Karpas-422 (cell line): ENCODE measurements around the gene FBXO21. TPM values are rescaled to one million over a fixed set of nuclear protein-coding genes. Genes with fewer than 3 reads are reported as not detected.
"Not testable (repeated sequence)": the region's sequence is repeated elsewhere in the genome, so short reads cannot be mapped to it uniquely, and the experiment has no call there.

Source experiments
- DNase-seq: peaks from one replicate; pipeline ENCODE4 v3.0.0-alpha.2; 2015
- H2AFZ ChIP-seq: fragments of 200-600 bp; sonication (generic); 2 replicates; pipeline ENCODE4 v1.6.1; 2014; ENCODE audit warnings: antibody characterized with exemption, low read length, mixed read lengths
- H3K27ac ChIP-seq: fragments of 200-600 bp; sonication (generic); 2 replicates; pipeline ENCODE4 v1.5.1; 2014; ENCODE audit warnings: mild to moderate bottlenecking, low read length, moderate library complexity
- H3K27me3 ChIP-seq: fragments of 200-600 bp; sonication (generic); 2 replicates; pipeline ENCODE4 v1.6.1; 2014; ENCODE audit warnings: low read length, mixed read lengths
- H3K36me3 ChIP-seq: fragments of 200-600 bp; sonication (generic); 2 replicates; pipeline ENCODE4 v1.6.1; 2014; ENCODE audit warnings: low read length, mixed read lengths; ENCODE audit not compliant: insufficient read depth
- H3K4me1 ChIP-seq: fragments of 200-600 bp; sonication (generic); 2 replicates; pipeline ENCODE4 v1.6.1; 2014; ENCODE audit warnings: mild to moderate bottlenecking, low read length, mixed read lengths
- H3K4me2 ChIP-seq: fragments of 200-600 bp; sonication (generic); 2 replicates; pipeline ENCODE4 v1.6.1; 2014; ENCODE audit warnings: low read length, low read depth, mild to moderate bottlenecking; ENCODE audit not compliant: poor library complexity, severe bottlenecking
- H3K4me3 ChIP-seq: fragments of 200-600 bp; sonication (generic); 2 replicates; pipeline ENCODE4 v1.5.1; 2014; ENCODE audit warnings: mild to moderate bottlenecking, antibody characterized with exemption, low read length, mixed read lengths
- H3K79me2 ChIP-seq: fragments of 200-600 bp; sonication (generic); 2 replicates; pipeline ENCODE4 v1.6.1; 2014; ENCODE audit warnings: mild to moderate bottlenecking, low read length, mixed read lengths
- H3K9ac ChIP-seq: fragments of 200-600 bp; sonication (generic); 2 replicates; pipeline ENCODE4 v1.6.0; 2014; ENCODE audit warnings: low read length
- H3K9me2 ChIP-seq: fragments of 200-600 bp; sonication (generic), shearing (Covaris generic); replicated peaks from 2 replicates; pipeline ENCODE4 v1.6.0; 2014; ENCODE audit warnings: mild to moderate bottlenecking, low read length, moderate library complexity; ENCODE audit not compliant: insufficient read depth
- H3K9me3 ChIP-seq: fragments of 300-700, 200-600 bp; sonication (generic); 2 replicates; pipeline ENCODE4 v1.6.1; 2014; ENCODE audit warnings: low read length, mixed read lengths
- H4K20me1 ChIP-seq: fragments of 200-600 bp; sonication (generic); 2 replicates; pipeline ENCODE4 v1.6.1; 2014; ENCODE audit warnings: mild to moderate bottlenecking, antibody characterized with exemption, low read length, low read depth; ENCODE audit not compliant: insufficient read depth
- total RNA-seq: library from RNA; depleted of rRNA; stranded (reverse); fragments of >200 nt; shearing (Covaris generic); gene quantifications from 2 replicates; pipeline ENCODE4 v1.2.3, GENCODE V29; 2014; ENCODE audit warnings: low replicate concordance

The FBXO21 gene
- total RNA-seq, 1 experiment from 2014 or later = 32.7 TPM

DNA sequence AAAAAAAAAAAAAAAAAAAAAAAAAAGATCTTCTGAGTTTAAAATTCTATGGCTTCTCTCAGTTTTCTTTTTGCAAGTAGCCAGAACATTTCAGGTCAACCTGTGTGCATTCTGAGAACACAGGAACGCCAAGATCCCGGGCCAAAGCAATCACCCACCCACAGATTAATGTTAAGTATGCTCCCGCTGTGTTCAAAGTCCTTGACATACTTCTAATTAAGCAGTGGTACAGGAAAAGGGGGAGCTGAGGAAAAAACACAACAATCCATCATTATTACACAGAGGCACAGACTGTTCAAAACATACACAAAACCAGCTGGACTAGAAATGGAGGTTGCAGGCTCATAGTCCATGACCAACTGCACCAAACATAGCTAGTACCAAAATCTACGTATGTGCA lies 2.8 kb downstream of the FBXO21 start:
- no peak overlapping the region for H3K9ac ChIP-seq
- H3K79me2 ChIP-seq = peaks cover 53% of the 10 kb centered on the region
- H3K27me3 ChIP-seq = no peaks in the 10 kb centered on the region
- peaks cover 8% of the 10 kb centered on the region; the same call in 1 of the 2 replicates for H4K20me1 ChIP-seq
- no peak overlapping the region for H3K4me2 ChIP-seq
- peaks cover 55% of the 10 kb centered on the region for H3K36me3 ChIP-seq
- no peak overlapping the region for H3K4me3 ChIP-seq
- no peaks in the 10 kb centered on the region for H3K9me3 ChIP-seq
- no peak for DNase-seq
- H3K27ac ChIP-seq = no peak overlapping the region
- H2AFZ ChIP-seq = no peak overlapping the region
- no peaks in the 10 kb centered on the region for H3K9me2 ChIP-seq
- peaks cover 13% of the 10 kb centered on the region for H3K4me1 ChIP-seq

DNA sequence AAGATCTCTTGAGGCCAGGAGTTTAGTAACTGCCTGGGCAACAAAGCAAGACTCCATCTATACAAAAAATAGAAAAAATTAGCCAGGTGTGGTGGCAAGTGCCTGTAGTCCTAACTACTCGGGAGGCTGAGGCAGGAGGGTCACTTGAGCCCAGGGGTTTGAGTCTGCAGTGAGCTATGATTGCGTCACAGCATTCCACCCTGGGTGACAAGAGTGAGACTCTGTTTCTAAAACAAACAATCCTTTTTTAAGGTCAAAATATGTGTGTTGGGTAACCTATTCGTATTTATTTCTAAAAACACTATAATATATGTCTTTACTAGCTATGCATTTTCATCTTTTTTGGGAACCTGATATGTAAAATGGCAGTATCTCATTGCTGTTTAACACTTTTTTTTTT lies 7.4 kb downstream of the FBXO21 start:
- no peaks in the 10 kb centered on the region for H3K27me3 ChIP-seq
- DNase-seq = no peak
- H3K36me3 ChIP-seq = peaks cover 85% of the 10 kb centered on the region
- no peak overlapping the region for H3K4me2 ChIP-seq
- H3K79me2 ChIP-seq = peaks cover 37% of the 10 kb centered on the region
- no peaks in the 10 kb centered on the region for H3K9me2 ChIP-seq
- H3K4me1 ChIP-seq = no peaks in the 10 kb centered on the region; the same call in 1 of the 2 replicates
- no peak overlapping the region for H3K9ac ChIP-seq
- H4K20me1 ChIP-seq = no peaks in the 10 kb centered on the region
- H3K9me3 ChIP-seq = no peaks in the 10 kb centered on the region
- no peak overlapping the region for H3K4me3 ChIP-seq
- no peak overlapping the region for H2AFZ ChIP-seq
- no peak overlapping the region for H3K27ac ChIP-seq

DNA sequence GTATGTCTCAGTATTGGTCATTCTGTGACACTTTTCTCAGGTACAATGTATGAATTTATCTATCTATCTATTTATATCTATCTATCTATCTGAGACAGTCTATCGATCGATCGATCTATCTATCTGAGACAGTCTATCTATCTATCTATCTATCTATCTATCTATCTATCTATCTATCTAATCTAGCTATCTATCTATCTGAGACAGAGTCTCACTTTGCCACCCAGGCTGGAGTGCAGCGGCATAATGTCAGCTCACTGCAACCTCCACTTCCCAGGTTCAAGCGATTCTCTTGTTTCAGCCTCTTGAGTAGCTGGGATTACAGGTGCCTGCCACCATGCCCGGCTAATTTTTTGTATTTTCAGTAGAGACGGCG lies 8.8 kb downstream of the FBXO21 start:
- not testable (repeated sequence) for H3K9me3 ChIP-seq, H2AFZ ChIP-seq, H3K4me3 ChIP-seq, H3K9me2 ChIP-seq, H3K9ac ChIP-seq, H3K4me2 ChIP-seq, H4K20me1 ChIP-seq, H3K27me3 ChIP-seq, H3K4me1 ChIP-seq, H3K27ac ChIP-seq, DNase-seq
- H3K79me2 ChIP-seq = peaks cover 30% of the 10 kb centered on the region
- peaks cover 88% of the 10 kb centered on the region for H3K36me3 ChIP-seq

DNA sequence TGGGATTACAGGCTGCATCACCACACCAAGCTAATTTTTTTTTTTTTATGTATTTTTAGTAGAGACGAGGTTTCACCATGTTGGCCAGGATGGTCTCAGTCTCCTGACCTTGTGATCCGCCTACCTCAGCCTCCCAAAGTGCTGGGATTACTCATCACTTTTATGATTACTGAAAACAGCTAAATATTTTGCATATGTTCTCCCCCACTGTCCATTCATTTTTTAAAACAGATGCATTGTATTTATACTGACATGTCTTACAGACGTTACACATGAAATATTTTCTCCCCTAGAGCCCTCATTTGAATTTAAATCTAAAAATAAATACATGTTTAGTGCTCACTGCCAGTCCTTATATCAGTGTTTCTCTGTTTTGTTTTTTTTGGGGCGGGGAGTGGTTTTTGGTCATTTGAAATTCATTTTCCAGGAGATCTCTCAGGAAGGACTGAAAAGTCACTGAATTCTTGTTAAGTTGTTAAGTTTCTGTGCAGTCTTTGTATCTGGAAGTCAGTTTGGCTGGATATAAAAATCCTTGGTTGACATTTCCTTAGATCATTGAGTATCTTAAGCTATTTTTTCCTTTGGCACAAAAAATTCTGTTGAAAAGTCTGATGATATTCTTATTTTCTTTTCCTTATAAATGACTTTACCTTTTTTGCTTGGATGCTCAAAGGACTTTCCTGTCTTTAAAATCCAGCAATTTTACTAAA lies 9.4 kb downstream of the FBXO21 start:
- no peak for DNase-seq
- Histone ChIP-seq H3K9me2 (no peaks in the 10 kb centered on the region), H2AFZ (no peak overlapping the region), H3K4me3 (no peak overlapping the region), H3K27me3 (no peaks in the 10 kb centered on the region), H3K4me2 (no peak overlapping the region), H4K20me1 (no peaks in the 10 kb centered on the region), H3K27ac (no peak overlapping the region), H3K9me3 (no peaks in the 10 kb centered on the region), H3K9ac (no peak overlapping the region), H3K4me1 (no peaks in the 10 kb centered on the region; the same call in 1 of the 2 replicates), H3K79me2 (peaks cover 25% of the 10 kb centered on the region), H3K36me3 (peaks cover 88% of the 10 kb centered on the region)

DNA sequence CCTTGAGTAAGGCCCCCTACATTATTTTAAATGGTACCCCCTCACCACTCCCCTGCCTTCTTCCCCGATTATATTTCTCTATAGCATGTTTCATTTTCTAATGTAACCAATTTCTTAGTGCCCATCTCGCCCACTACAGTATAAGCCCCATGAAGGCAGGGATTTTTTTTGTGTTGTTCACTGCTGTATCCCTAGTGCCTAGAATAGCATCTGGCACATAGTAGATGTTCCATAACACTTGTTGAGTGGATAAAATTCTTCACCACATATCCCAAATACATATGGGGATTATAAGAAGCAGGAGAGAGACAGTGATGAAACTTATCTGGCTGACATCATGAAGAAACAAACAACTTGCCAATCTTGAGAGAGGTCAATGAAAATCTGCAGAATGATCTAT lies 11.5 kb downstream of the FBXO21 start:
- DNase-seq = no peak
- peaks cover 90% of the 10 kb centered on the region for H3K36me3 ChIP-seq
- no peaks in the 10 kb centered on the region; the same call in 1 of the 2 replicates for H3K4me1 ChIP-seq

DNA sequence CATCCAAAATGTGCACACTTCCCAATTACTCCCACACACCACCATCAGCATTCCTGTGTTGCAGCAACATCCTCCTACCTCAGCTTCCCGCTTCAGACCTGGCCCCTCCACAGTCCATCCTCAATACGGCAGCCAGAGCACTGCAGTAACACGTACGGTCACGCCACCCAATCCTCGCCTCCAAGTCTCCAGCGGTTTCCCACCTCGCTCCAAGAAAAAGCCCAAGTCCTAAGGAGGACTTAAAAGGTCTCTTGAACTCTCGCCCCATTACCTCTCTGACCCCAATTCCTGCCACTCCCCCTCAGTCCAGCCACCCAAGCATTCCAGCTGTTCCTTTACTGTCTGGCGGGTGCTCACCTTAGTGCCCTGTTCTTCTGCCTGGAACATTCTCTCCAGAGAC lies 12.0 kb downstream of the FBXO21 start:
- H3K27ac ChIP-seq = no peak overlapping the region
- H2AFZ ChIP-seq = no peak overlapping the region
- H4K20me1 ChIP-seq = no peaks in the 10 kb centered on the region
- H3K9me2 ChIP-seq = no peaks in the 10 kb centered on the region
- no peak for DNase-seq
- no peaks in the 10 kb centered on the region for H3K9me3 ChIP-seq
- H3K9ac ChIP-seq = no peak overlapping the region
- H3K4me1 ChIP-seq = no peaks in the 10 kb centered on the region; the same call in 1 of the 2 replicates
- H3K36me3 ChIP-seq = peaks cover 90% of the 10 kb centered on the region
- H3K27me3 ChIP-seq = no peaks in the 10 kb centered on the region
- H3K79me2 ChIP-seq = peaks cover 12% of the 10 kb centered on the region
- H3K4me3 ChIP-seq = no peak overlapping the region
- no peak overlapping the region for H3K4me2 ChIP-seq

More for the DNA sequence above, 11.5 kb downstream of the FBXO21 start:
- Histone ChIP-seq H3K4me3 (no peak overlapping the region), H3K27ac (no peak overlapping the region), H3K9me3 (no peaks in the 10 kb centered on the region), H3K27me3 (no peaks in the 10 kb centered on the region), H3K4me2 (no peak overlapping the region), H2AFZ (no peak overlapping the region), H3K79me2 (peaks cover 12% of the 10 kb centered on the region), H3K9ac (no peak overlapping the region), H3K9me2 (no peaks in the 10 kb centered on the region), H4K20me1 (no peaks in the 10 kb centered on the region)

DNA sequence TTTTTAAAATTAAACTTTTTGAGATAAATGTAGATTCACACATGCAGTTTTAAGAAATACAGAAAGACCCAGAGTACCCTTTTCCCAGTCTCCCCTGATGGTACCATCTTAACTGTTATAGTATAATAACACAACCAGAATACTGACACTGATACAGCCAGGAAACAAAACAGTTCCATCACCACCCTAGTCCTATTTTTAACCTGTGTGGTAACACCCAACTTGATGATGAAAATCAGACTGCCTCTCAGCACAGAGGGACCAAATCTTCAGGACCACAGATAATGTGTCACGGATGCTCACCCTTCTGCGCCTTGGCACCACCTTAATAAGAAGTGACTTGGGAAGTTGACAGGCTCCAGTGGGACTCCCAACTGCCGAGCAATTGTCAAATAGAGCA lies 18.1 kb downstream of the FBXO21 start:
- H3K79me2 ChIP-seq = peaks cover 38% of the 10 kb centered on the region
- H3K36me3 ChIP-seq = peaks cover 90% of the 10 kb centered on the region
- H3K9me3 ChIP-seq = no peaks in the 10 kb centered on the region
- no peaks in the 10 kb centered on the region for H3K4me1 ChIP-seq
- no peak overlapping the region for H2AFZ ChIP-seq
- no peak overlapping the region for H3K9ac ChIP-seq
- no peak overlapping the region for H3K27ac ChIP-seq
- H3K27me3 ChIP-seq = no peaks in the 10 kb centered on the region
- H4K20me1 ChIP-seq = 0 out of 2 replicates have a peak, but pooled peaks cover 2% of the 10 kb centered on the region
- no peak for DNase-seq
- H3K4me3 ChIP-seq = no peak overlapping the region
- H3K9me2 ChIP-seq = no peaks in the 10 kb centered on the region
- no peak overlapping the region for H3K4me2 ChIP-seq

DNA sequence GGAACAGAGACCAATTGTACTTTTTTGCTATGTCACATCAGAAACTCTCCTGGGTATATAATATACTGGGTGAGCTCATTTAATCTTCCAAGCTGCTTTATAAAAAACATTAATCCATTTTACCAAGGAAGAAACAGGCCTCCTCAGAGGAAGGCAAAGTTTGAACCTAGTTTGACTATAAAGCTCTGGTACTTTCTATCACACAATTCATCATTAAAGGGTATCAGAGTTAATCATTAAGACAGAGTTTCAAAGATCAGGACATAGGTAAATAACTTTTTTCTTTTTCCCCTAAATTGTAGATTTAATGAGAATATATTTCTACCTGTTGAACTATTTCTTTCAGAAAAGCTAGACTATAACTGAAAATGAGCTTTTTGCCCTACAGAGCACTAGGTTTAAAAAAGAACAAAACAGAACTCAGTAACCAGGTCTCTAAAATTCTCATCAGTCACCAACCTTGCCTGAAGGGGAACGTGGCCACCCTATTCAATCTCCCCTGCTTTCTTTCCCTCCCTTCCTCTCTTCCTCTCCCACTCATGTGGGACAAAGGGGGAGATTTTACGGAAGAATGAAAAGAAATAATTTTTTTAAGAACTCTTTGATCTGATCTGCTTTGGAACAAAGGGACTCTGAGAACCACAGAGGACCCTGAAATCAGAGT lies 18.6 kb downstream of the FBXO21 start:
- H3K36me3 ChIP-seq = peaks cover 90% of the 10 kb centered on the region
- no peaks in the 10 kb centered on the region for H3K9me2 ChIP-seq
- no peak overlapping the region for H2AFZ ChIP-seq
- H4K20me1 ChIP-seq = 0 out of 2 replicates have a peak, but pooled peaks cover 2% of the 10 kb centered on the region
- peaks cover 34% of the 10 kb centered on the region for H3K79me2 ChIP-seq
- H3K9ac ChIP-seq = no peak overlapping the region
- H3K27me3 ChIP-seq = no peaks in the 10 kb centered on the region
- no peaks in the 10 kb centered on the region for H3K4me1 ChIP-seq
- no peak for DNase-seq
- H3K27ac ChIP-seq = no peak overlapping the region
- no peak overlapping the region for H3K4me2 ChIP-seq
- H3K9me3 ChIP-seq = no peaks in the 10 kb centered on the region
- no peak overlapping the region for H3K4me3 ChIP-seq
